Suppressor macrophage treated with lipopolysaccharide for 4 hours (primary cell): Measurements from ENCODE around the gene CAMKMT.

ENCODE experiments used
- DNase-seq: peaks from one replicate; pipeline ENCODE4 v3.0.0-alpha.2; 2020

Gene CAMKMT

DNA sequence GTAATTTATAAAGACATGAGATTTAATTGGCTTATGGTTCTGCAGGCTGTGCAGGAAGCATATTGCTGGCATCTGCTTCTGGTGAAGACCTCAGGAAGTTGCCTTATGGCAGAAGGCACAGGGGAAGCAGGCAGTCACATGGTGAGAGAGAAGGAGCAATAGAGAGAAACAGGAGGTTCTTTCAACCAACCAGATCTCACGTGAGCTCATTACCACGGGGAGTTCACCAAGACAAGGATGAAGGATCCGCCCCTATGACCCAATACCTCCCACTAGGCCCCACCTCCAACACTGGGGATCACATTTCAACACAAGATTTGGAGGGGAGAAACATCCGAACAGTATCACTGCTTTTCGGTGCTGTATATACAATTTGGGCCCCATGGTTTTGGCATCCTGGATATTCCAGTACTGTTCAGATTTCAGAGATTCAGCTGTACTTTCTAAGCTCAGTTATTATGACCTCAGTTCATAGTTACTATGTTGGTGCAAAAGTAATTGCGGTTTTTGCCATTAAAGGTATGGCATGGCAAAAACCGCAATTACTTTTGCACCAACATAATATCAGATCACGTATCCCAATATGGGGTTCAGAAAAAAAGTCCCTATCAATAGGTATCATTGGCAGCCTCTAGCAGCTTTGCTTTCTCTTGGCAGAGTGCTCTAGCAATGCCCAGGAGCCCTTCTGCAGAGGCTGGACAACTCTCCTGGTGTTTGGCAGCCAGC is 390.2 kb downstream of the CAMKMT start:
- no peak for DNase-seq

DNA sequence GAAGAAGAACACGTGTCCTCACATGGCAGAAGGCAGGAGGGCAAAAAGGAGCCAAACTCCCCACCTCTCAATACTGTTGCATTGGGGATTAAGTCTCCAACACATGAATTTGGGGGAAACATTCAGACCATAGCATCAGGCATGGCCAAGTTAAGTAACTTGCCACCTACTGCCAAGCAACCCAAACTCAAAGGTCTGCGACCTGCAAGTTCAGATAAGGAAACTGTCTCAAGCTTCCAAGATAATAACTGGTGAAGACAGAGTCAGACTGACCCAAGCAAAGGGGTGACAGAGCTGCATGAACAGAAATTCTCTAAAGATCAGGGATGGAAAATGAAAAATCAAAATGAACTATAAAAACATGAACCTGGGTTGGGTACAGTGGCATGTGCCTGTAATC is 391.0 kb downstream of the CAMKMT start:
- DNase-seq = no peak

DNA sequence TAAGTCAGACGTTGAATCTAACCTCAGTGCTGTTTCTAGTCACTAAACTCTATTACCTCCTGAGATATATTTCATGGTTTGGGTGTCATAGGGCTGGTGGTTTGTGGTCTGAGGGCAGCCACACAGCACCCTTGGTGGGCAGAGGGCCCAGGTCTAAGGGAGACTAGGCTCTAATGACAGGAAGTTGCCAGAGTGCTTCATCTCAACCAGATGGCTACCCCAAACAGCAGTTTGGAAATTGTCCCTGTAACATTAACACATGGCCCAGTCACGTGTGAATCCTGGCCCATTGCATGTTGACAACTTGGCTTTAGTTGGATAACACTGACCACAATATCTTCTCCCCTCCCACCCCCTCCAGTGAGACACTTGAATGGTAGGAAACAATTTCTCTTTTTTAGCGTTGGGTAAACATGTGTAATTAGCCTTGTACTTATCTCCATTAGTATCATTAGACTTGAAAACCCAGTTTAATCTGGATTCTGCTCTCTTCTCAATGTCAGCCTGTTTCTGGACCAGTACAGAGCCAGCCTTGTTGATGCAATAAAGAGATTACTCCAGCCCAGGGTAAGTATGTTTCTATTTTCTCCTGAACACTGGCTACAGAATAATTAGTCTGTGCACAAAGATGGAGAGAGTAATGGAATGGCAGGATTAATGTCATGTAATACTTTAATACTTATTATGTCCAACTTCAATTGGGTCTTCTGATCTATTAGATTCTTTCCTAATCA is 392.0 kb downstream of the CAMKMT start:
- no peak for DNase-seq

DNA sequence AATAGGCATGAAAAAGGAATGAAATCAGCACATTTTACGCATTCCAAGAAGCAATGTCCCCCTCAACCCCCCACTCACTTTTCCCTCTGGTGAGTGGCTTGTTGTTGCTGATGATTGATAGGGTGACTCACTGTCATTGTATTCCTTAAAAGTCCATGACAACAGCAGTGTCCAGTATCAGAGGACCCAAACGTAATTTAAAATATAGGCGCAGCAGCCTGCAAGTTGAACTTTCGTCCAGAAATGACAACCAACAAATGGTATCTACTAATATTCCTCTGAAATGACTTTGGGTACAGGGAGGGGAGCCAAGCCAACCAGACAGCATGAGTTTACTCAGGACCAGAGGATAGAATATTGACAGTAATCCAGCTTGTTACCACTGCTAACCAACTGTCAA is 396.8 kb downstream of the CAMKMT start:
- no peak for DNase-seq

DNA sequence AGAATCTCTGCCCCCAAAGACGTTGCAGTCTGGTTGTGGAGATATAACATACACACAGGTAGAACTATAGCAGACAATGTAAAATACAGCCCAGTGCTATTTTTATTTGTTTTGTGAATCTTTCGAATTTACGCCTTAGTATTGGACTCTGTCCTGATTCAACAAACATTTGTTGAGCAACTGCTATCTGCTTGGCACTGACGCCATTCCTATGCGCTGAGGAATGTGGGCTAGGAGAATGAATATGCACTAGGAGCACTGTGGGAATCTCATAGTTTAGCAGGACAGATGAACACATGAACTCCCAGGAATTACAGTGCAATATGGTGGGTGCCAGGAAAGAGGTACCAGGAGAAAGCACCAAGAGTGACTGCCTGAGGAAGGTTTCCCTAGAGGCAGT is 398.1 kb downstream of the CAMKMT start:
- DNase-seq = no peak

DNA sequence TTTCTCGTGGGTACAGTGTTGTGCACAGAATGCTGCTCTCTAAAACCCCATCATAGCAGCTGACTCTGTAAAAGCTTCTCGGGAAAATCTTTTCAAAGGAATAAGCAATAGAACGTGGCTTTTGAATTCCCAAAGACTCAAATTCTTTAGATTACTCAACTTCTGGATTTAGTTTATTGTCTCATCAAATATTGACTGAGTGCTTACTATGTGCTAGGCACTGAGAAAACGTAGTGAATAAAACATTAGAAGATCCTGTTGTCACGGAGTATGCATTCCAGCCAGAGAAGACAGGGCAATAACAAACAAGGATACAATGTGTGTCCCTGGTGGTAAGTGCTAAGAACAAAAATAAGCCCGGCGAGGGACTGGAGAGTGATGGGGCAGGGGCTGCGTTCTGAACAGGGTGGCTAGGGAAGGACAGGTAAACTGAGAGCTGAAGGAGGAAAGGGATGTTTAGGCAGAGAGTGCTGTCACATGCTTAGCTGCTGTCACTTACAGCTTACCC is 401.6 kb downstream of the CAMKMT start:
- no peak for DNase-seq

DNA sequence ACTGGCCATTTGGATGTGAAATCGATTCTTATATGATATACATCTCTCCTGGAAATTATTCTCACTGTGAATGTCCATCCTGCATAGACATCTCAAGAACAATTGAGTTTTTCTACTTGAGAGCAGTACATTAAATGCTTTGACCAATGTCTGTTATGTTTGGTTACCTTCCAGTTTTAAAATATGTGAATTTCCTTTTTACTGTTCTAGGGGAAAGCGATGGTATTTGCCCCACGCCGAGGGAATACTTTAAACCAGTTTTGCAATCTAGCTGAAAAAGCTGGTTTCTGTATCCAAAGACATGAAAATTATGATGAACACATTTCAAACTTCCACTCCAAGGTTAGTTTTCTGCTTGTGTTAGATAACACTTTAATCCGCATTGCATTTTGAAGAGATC is 404.5 kb downstream of the CAMKMT start:
- no peak for DNase-seq

DNA sequence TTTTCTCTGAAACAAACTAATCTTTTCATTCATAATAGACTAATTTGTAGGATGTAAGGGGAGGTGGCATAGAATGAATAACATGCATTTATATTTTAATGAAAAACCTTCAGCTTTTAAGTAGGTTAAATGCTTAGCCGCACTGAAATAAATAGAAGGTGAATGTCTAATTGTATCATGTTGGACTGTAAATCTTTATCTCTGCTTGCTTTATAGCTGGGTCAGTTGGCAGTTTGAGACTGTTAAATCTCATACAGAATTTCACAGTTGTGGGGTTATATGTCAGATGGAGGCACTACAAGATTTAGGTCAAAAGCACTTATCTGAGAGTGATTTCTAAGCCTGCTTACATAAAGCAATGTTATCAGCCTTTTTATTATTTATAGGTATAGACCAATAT is 405.0 kb downstream of the CAMKMT start:
- DNase-seq = no peak

DNA sequence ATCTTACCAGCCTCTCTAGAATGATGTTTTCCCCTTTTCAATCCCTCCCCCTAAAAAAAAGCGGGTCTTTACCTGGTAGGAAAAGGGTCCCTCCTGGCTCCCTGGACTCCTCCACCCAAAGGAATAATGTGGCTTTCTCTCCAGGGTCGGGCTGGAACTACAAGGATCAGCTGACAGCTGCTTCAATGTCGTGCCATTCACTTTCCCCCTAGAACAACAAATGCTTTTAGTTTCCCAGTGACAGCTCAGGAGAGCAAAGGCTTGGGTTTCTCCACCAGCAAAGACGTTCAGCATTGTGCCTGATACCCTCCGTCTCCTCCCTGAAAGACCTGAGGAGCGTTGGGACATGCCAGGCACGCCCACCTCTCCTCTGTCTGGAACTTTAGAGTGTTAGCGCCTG is 405.9 kb downstream of the CAMKMT start:
- no peak for DNase-seq

DNA sequence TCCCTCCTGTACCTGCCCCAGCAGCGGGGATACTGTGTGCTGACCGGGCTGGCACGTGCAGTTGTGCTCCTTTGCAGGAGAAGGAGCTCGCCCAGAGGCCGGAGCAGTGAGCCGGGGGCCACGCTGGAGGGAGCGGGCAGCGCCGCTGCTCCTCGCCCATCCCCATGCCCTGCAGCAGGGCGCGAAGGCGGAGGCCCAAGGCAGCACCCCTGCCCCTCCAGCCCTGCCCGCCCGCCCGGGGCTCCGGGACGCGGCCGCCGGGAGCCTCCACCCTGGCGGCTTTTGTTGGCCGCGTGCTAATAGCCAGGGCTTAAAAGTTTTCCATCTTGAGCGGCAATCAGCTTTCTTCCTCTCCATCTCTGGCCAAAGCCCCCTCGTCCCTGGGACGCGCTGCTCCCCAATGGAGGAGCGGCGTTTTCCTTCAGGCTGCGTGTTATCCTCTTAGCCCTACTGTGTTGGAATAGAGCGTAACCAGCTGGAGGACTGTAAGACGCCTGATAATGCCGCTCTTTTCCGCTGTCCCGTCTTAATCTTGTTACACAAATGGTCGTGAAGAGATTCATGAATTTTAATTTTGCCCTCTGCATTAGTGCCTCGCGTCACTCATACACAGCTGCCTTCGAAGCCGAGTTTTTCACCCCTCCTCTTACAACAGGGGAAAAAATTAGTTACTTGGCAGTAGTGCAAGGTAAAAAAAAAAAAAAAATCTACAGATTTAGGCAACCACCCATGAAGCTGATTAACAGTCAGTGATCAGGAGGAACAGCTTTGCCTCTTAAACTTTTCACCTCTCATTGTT is 406.9 kb downstream of the CAMKMT start:
- DNase-seq = no peak

DNA sequence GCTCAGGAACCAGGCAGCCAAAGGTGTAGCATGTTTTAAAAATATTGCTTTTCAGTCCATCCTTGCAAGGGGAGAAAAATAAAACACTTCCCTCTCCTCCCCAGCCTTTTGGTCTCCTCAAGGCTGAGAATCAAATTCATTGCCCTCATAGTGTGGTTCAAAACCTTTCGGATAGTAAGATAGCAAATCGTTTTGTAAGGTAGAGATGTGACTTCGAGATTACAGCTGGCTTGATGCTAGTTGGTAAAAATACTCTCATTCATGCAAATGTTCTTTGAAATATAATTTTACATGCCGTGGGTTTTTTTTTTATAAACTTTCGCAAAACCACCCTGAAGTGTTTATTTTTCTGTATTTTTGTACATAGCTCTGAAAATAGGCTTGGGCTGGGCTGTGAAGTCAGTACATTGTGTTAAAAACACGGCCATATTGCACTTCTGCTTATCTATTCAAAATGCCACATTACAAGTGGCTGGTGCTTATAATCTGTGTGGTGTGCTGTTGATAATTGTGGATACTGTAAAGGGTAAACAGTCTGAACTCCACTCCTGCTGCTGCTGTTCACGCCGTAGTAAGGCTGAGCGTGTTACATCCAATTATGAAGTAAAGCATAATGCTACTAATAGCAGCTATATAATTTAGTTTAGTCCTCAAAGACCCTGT is 407.7 kb downstream of the CAMKMT start:
- no peak for DNase-seq

DNA sequence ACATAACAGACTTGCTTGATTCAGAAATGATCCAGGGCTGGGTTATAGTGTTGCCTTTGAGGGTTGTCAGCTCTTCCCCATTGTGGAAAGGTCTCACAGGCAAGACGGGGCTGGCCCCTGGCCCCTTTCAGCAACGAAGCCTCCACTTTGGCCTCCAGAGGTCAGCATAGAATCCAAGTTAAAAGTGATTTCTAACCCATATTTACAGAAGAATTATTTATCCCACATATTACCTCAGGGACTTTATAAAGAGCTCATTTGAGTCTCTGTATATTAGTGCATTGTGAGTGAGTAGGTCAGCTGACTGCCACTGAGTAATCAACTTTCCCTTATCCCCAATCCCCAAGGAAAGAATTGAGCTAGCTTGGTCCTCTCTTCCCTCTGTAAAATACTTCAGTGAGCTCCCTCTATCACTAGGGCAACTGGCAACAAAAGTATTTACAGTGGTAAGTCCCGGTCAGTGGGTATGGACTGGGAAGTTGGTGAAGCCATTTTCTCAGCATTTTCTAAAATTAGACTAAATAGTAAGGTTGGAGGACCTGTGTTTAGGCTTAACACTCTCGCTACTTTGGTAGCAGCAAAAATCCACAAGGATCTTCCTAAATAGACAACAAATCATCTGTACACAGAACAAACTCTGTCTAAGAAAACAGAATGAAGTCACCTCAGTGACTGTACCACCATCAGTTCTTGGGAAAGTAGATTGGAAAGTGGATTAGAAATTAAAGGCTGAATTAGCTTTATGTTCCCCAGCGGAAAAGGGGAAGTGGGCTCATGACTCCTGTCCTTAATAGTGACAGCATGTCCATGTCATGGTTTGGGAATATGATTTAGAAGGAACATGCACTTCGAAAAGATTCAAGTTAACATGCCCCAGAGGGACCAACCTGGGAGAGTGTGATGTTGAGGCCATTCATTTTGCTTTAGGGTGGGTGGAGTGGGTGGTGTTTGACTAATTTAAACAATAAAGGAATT is 408.8 kb downstream of the CAMKMT start:
- DNase-seq = peak; percentile 56

DNA sequence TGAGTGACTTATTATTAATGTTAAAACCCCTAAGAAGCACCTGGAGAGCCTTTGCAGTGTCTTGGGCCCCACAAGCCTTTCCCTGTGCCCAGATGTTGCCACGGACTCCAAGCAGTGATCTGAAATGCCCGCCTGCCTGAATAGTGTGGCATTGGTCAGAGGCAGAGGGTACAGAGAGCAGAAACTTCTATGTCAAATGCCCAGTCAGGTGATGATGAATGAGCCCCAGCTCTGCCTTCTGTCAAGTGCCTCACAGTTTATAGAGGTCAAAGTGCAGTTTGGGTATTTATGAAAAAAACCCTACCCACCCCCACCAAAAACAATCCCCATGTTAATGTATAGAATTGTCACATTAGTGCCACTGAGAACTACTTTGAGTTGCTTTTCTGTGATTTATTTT is 409.8 kb downstream of the CAMKMT start:
- no peak for DNase-seq

DNA sequence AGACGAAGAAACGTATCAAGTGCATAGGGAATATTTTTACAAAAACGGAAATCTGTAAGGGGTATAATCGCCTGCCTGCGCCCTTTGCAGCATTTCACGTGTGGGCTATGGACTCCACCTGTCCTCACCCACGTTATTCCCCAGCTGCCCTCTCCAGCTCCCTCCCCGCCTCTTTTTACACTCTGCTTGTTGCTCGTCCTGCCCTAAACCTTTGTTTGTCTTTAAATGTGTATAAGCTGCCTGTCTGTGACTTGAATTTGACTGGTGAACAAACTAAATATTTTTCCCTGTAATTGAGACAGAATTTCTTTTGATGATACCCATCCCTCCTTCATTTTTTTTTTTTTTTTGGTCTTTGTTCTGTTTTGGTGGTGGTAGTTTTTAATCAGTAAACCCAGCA is 410.4 kb downstream of the CAMKMT start:
- DNase-seq = no peak

DNA sequence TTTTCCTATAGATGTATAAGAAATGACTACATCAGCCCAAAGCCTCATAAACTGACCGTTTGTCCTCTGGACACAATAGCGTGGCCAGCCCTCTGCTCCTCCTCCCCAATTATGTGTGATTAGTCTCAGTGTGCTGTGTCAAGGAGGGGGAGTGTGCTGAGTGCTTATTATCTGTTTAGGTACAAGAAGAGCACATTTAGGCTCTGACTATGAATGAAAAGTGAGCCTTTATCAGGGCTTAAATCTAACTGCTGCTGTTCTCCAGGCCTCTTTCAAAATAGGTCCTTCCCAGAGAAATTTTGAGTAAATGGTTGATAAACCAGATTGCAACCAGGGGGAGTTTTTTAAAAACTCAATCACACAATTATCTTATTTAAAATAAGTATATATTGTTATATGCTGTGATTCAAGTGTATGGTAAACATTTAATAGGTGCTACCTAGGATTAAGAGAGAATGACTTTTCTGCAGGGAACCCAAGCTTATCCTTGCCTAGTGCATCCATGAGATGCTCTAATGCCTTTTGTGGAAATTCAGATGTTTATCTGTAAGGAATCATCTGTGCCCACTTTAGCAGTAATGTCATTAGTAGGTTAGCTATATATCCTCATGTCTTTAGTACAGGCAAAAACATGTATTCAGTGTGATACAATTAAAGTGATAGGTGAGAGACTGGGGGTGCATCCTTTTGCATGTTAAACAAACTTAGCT is 411.1 kb downstream of the CAMKMT start:
- DNase-seq = no peak

DNA sequence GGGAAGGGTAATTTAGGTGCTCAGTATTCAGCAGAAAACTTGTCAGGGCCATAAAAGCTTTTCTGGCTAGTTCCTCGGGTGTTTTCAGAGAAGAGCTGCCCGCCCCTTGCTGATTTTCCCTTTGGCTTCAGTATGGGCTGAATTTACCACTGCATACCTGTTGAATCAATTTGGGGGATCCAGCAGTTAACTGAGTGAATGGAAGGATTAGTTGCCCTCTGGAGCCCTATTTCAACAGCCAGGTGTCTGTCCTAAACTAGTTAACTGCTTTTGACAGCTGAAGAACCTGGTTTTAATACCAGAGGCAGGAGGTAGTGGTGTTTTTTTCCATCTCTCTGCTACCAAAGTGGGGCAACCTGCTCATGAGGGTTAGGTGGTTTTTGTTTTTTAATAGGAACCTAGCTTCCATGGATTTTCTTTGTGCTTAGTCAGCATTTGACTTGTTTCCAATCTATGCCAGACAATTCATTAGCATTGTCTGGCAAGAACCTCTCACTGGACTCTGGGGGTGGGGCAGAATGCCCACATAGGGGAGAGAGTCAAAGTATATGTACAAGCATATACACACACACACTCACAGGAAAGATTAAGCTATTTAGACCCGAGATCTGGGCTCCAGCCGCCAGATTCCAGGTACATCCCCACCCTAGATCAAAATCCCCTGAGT is 413.2 kb downstream of the CAMKMT start:
- no peak for DNase-seq

DNA sequence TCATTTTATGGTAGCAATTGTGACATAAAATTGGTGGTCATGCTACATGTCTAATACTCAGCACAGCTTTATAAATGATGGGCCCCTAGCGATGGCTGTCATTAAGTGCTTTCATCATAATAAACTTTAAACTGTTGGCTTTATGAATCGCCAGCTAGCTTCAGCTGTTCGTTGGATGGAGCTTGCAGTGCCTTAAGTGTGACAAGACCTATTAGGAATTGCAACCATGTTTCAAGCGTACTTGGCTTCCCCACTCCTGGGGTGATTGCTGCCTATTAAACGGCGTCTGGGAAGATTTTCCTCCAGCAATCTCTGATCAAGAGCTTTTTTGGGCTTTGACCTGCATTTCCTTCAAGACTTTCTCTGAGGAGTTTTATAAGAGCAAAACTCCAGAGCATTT is 415.3 kb downstream of the CAMKMT start:
- DNase-seq = no peak

DNA sequence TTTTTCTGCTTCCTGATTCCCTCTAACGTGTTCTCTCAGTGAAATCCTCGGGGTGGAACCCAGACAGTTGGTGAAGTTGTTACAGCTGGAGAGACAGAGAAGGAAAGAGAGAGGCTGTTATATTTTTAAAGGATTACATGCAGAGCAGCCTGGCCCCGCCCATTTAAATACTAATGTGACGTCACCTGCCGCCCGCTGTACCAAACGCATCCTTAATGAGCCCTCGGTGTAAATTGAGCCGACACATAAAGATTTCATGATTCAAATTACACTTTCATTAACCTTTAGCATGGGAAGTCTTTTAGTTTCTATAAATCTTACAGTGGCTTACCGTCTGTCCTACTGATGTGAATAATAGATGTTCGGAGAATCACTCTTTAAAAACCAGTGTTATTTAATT is 415.8 kb downstream of the CAMKMT start:
- DNase-seq = peak; percentile 9

DNA sequence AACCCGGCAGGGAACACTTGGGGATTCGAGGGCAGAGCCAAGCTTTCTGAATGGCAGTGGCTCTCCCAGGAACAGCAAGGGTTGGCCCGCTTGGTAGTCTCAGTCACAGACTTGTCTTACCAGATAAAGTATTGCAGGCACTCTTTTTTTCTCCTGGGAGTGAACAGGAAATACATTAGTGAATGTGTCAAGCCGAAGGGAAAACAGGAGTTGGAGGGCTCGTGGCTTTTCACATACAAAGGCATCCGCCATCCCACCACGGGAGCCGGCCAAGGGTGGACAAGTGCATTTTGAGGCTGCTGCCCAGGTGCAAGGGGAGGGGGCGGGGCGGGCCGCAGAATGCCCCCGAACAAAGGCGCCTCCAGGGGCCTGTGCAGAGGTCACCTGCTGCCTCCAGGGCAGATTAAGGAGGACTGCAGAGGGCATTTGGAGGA is 416.5 kb downstream of the CAMKMT start:
- no peak for DNase-seq

DNA sequence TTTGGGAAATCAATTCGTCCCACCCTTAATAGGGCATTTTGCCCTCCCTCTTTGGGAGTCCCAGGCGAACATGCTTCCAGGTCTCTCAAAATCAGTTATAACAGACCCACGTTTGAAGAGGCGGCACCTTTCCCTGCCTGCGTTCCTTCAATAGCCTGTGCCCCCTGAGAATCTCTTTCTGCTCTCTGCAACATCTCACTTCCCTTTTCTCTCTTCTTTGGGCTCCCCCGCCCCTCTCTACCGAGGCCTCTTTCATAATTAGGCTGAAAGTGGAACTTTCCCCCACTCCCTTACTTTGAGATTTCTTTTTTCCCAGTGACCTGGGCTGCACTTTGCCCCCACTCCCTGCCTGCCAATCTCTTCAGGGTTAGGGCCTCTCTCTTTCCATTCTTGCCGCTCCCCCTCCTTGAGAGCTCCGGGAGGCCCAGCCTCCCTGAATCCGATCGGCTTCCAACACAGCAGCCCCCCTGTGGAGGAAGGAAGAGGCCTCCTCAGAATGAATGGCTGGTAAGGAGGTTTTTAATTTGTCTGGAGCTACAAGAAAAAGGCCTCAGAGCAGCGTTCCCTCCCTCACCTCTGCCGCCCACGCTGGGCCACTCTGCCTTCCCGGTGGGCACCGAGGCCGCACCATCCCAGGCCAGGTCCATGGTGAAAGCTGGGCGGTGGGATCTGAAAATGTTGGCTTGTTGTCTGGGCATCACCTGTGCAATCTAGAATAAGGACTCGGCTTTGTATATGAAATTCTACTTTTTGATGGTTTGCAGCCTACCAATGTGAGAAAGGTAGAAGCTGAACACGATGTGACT is 417.1 kb downstream of the CAMKMT start:
- DNase-seq = peak; percentile 71
